Transverse colon (tissue), 4 donors: Measurements from ENCODE around the gene LINS1. TPM values are rescaled to one million over a fixed set of nuclear protein-coding genes. Genes with fewer than 3 reads are reported as not detected.

Experiments used
- DNase-seq: peaks from one replicate; pipeline ENCODE4 v3.0.0-alpha.2; 2019
- H3K27ac ChIP-seq, 4 donors: fragments of 200-600 bp; sonication (generic); 2 replicates each; pipeline ENCODE4 v1.5.1; 2016 to 2018; ENCODE audit warnings: inconsistent platforms in 4 of 4
- H3K27me3 ChIP-seq: fragments of 200-600 bp; sonication (generic); 2 replicates; pipeline ENCODE4 v1.5.1; 2017; ENCODE audit warnings: inconsistent platforms
- H3K36me3 ChIP-seq, 4 donors: fragments of 200-600 bp; sonication (generic); 2 replicates each; pipeline ENCODE4 v1.5.1; 2017 to 2019; ENCODE audit warnings: inconsistent platforms in 4 of 4
- H3K4me1 ChIP-seq, 4 donors: fragments of 200-600 bp; sonication (generic); 2 replicates each; pipeline ENCODE4 v1.5.1; 2017 to 2020; ENCODE audit warnings: inconsistent platforms in 4 of 4
- H3K4me3 ChIP-seq, 4 donors: fragments of 200-600 bp; sonication (generic); 1 replicate in 1 of 4; 2 replicates in 3 of 4; pipeline versions ENCODE4 v1.5.1 to v1.6.1; 2017 to 2019; ENCODE audit warnings: inconsistent platforms in 4 of 4
- H3K9me3 ChIP-seq, 2 donors: fragments of 200-600 bp; sonication (generic); 2 replicates each; pipeline ENCODE4 v1.5.1; 2017 to 2019; ENCODE audit warnings: inconsistent platforms in 2 of 2
- EP300 ChIP-seq: sonication (generic); formaldehyde crosslinking; IDR thresholded peaks from one replicate; pipeline ENCODE4 v1.6.1; 2017; ENCODE audit warnings: antibody characterized with exemption, low read depth
- POLR2A ChIP-seq: fragments of 450-650 bp; IDR thresholded peaks from one replicate; pipeline ENCODE4 v1.6.1; 2016; ENCODE audit warnings: antibody characterized with exemption, mild to moderate bottlenecking, moderate library complexity
- POLR2AphosphoS5 ChIP-seq, 3 donors: sonication (generic); formaldehyde crosslinking; IDR thresholded peaks; one replicate each; pipeline ENCODE4 v1.6.1; 2016; ENCODE audit warnings: antibody characterized with exemption in 3 of 3
- WGBS, 2 donors: methylation state at CpG; one replicate each; pipeline ENCODE4 v1.1.5; 2018; ENCODE audit warnings: low coverage in 1 of 2; 5-methylcytosine and 5-hydroxymethylcytosine counted together
- in situ Hi-C, 4 donors: fragments of 200-750 bp; cut with MboI; loops; one replicate each; pipeline versions ENCODE4 v1.15.0 to v1.15.1; 2017; ENCODE audit warnings: low sequenced_read_pairs in 3 of 4, low pct_ligation_motif_present in 1 of 4, low pct_unique_long_range_greater_than_20kb in 1 of 4
- intact Hi-C: fragments of 100-400 bp; cut with DNase I; formaldehyde crosslinking; loops from one replicate; pipeline ENCODE4 v1.15.1; 2023; ENCODE audit warnings: low total_unique reads
- total RNA-seq, 4 donors: library from RNA; depleted of rRNA; stranded (reverse); fragments of >200 nt; gene quantifications; one replicate each; pipeline ENCODE4 v1.1.0, GENCODE V29; 2016
- TF ChIP-seq, protein P1 (sequence below), 5 experiments: fragments of 200-600 bp in 3 of 5; fragments of 450-650 bp in 2 of 5; sonication (generic) in 3 of 5; IDR thresholded peaks; 1 replicate in 2 of 5; 2 replicates in 3 of 5; pipeline ENCODE4 v1.5.1; 2016 to 2017; ENCODE audit warnings: antibody characterized with exemption in 5 of 5, inconsistent platforms in 3 of 5, mild to moderate bottlenecking in 2 of 5, moderate library complexity in 1 of 5

LINS1 gene
- total RNA-seq, 4 donors from 2014 or later: 24.7 to 48.9 (median 39.2) TPM

GRCh38 chr15:100645671-100646070, 43.7 kb upstream of the LINS1 start:
- Histone ChIP-seq H3K36me3 (no peaks in the 10 kb centered on the region), H3K9me3 (no peaks in the 10 kb centered on the region), H3K27me3 (no peaks in the 10 kb centered on the region), H3K27ac (no peak overlapping the region), H3K4me1 (peaks cover 0 to 6% (median 0%) of the 10 kb centered on the region in 4 donors), H3K4me3 (no peak overlapping the region)
- in situ Hi-C loops: loop anchor here in 3 of 4 donors (25.0 kb wide), 2 partner anchors 217 to 617 kb away; partner anchors contain the start of gene CHSY1 (in 3 of the 3)
- intact Hi-C loops: no loop called here
- no peak for TF ChIP-seq EP300
- TF ChIP-seq, protein P1, sequence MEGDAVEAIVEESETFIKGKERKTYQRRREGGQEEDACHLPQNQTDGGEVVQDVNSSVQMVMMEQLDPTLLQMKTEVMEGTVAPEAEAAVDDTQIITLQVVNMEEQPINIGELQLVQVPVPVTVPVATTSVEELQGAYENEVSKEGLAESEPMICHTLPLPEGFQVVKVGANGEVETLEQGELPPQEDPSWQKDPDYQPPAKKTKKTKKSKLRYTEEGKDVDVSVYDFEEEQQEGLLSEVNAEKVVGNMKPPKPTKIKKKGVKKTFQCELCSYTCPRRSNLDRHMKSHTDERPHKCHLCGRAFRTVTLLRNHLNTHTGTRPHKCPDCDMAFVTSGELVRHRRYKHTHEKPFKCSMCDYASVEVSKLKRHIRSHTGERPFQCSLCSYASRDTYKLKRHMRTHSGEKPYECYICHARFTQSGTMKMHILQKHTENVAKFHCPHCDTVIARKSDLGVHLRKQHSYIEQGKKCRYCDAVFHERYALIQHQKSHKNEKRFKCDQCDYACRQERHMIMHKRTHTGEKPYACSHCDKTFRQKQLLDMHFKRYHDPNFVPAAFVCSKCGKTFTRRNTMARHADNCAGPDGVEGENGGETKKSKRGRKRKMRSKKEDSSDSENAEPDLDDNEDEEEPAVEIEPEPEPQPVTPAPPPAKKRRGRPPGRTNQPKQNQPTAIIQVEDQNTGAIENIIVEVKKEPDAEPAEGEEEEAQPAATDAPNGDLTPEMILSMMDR (IDR thresholded peaks at IDR 0.05): no peak
- TF ChIP-seq POLR2AphosphoS5 (IDR thresholded peaks at IDR 0.05): no peak
- TF ChIP-seq POLR2A: no peak
- WGBS, 2 donors: 89% methylated on average over 5 of the region's 5 CpGs; no CpG with 5 or more reads in 1 of the 2 donors
- DNase-seq: no peak

DNA sequence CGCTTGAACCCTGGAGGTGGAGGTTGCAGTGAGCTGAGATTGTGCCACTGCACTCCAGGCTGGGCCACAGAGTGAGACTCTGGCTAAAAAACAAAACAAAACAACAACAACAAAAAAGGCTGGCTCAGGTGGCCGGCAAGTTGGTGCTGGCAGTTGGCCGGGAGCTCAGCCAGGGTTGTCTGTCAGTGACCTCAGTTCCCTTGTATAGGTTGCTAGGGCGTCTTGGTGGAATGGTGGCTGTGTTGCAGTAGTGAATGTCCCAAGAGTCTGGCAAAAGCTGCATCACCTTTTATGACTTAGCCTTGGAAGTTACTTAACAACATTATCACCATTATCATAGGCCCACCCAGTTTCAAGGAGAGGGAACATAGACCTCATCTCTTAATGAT, 41.0 kb upstream of the LINS1 start:
- Histone ChIP-seq H3K36me3 (no peaks in the 10 kb centered on the region), H3K27ac (no peak overlapping the region), H3K4me3 (no peak overlapping the region), H3K4me1 (peaks cover 4 to 19% (median 10%) of the 10 kb centered on the region in 4 donors), H3K27me3 (no peaks in the 10 kb centered on the region), H3K9me3 (no peaks in the 10 kb centered on the region)
- in situ Hi-C loops (loop anchor here in 3 of 4 donors (25.0 kb wide), 2 partner anchors 219 to 619 kb away; partner anchors contain the start of gene CHSY1 (in 3 of the 3)), intact Hi-C loops (no loop called here)
- no peak for DNase-seq
- WGBS, 2 donors: 67 to 100% methylated on average over 2 to 4 of the region's 4 CpGs
- TF ChIP-seq POLR2AphosphoS5 (IDR thresholded peaks at IDR 0.05) (no peak), POLR2A (no peak), EP300 (no peak)
- TF ChIP-seq, protein P1 (IDR thresholded peaks at IDR 0.05): no peak

DNA sequence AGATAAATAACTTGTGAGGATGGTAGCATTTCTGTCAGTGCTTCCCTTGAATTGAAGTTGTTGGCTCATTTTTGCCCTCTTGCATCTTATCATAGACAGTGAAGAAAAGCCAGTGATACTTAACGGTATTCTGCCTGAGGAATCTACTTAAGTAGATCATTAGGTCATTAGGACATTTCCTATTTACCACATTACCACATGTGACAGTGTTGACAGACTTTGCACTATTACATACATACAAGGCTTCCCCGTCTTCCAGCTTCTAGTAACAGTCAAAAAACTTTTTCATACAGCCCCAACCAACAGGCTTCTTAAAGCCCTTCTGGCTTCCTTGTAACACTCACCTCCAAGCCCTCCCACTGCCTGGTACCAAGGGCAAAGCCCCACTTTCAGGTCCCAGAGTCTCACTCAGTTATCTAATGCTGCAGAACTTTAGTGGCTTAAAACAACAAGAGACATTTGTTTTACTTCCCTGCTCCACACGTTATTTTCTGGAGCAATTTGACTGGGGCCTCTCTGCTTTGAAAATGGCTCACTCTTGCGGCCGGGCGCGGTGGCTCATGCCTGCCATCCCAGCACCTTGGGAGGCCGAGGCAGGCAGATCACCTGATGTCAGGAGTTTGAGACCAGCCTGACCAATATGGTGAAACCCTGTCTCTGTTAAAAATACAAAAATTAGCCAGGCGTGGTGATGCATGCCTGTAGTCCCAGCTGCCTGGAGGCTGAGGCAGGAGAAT, 40.4 kb upstream of the LINS1 start:
- Histone ChIP-seq H3K27me3 (no peaks in the 10 kb centered on the region), H3K27ac (no peak overlapping the region), H3K4me3 (no peak overlapping the region), H3K9me3 (no peaks in the 10 kb centered on the region), H3K36me3 (no peaks in the 10 kb centered on the region), H3K4me1 (peaks cover 4 to 24% (median 13%) of the 10 kb centered on the region in 4 donors)
- in situ Hi-C loops (loop anchor here in 3 of 4 donors (25.0 kb wide), 2 partner anchors 220 to 620 kb away; partner anchors contain the start of gene CHSY1 (in 3 of the 3)), intact Hi-C loops (no loop called here)
- TF ChIP-seq, protein P1 (IDR thresholded peaks at IDR 0.05): no peak
- no peak for TF ChIP-seq POLR2A
- no peak for TF ChIP-seq EP300
- DNase-seq: no peak
- WGBS, 2 donors: 84 to 90% methylated on average over 3 to 9 of the region's 9 CpGs

- Histone ChIP-seq H3K27ac (peak overlapping the region in 3 of 4 donors; percentile 8 to 27 (median 19)), H3K36me3 (no peaks in the 10 kb centered on the region), H3K4me1 (peaks cover 4 to 49% (median 22%) of the 10 kb centered on the region in 4 donors), H3K4me3 (no peak overlapping the region), H3K9me3 (no peaks in the 10 kb centered on the region), H3K27me3 (no peaks in the 10 kb centered on the region)
- intact Hi-C loops: no loop called here
- DNase-seq: no peak
- in situ Hi-C loops: loop anchor here in 3 of 4 donors (10.0 to 25.0 kb wide), 3 partner anchors 224 to 624 kb away; partner anchors contain the start of gene CHSY1 (in 3 of the 3)
- TF ChIP-seq, protein P1 (IDR thresholded peaks at IDR 0.05): no peak
- TF ChIP-seq POLR2A (no peak), EP300 (no peak), POLR2AphosphoS5 (IDR thresholded peaks at IDR 0.05) (no peak)
- 62 to 68% methylated on average over 7 to 11 of the region's 11 CpGs for WGBS, 2 donors
Observed at GRCh38 chr15:100638177-100638730, 36.3 kb upstream of the LINS1 start.
